Suppressor macrophage treated with lipopolysaccharide for 1 hour (primary cell): Measurements from ENCODE around the gene SPATA17.
"Not testable (repeated sequence)": the region's sequence is repeated elsewhere in the genome, so short reads cannot be mapped to it uniquely, and the experiment has no call there.

ENCODE experiments used
- DNase-seq, 3 donors: peaks; one replicate each; pipeline ENCODE4 v3.0.0-alpha.2; 2020 to 2022

SPATA17 gene, protein sequence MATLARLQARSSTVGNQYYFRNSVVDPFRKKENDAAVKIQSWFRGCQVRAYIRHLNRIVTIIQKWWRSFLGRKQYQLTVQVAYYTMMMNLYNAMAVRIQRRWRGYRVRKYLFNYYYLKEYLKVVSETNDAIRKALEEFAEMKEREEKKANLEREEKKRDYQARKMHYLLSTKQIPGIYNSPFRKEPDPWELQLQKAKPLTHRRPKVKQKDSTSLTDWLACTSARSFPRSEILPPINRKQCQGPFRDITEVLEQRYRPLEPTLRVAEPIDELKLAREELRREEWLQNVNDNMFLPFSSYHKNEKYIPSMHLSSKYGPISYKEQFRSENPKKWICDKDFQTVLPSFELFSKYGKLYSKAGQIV

GRCh38 chr1:217630711-217631591, at the start of gene SPATA17, which contains the start of gene GPATCH2:
Gene SPATA17 (plus strand): TSS chr1:217631344. CDS start chr1:217631379, 35 bp downstream.
Gene GPATCH2 (minus strand): TSS chr1:217631090. CDS start chr1:217630971, 119 bp downstream.
- DNase-seq = peak; percentile 87 to 92 (median 88)

- DNase-seq = not testable (repeated sequence)
Observed at GRCh38 chr1:217584286-217584811, 46.8 kb upstream of the SPATA17 start.

DNA sequence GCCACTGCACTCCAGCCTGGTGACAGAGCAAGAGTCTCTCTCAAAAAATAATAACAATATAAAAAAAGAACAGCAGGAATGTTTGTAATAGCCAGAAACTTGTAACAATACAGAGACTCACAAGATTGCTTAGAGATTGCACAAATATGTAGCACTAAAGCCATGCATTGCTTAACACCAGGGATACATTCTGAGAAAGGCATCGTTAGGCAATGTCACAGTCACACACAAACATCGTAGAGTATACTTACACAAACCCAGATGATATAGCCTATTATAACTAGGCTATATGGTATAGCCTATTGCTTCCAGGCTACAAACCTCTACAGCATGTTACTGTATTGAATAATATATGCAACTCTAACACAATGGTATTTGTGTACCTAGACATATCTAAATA, 45.6 kb upstream of the SPATA17 start:
- no peak for DNase-seq

DNA sequence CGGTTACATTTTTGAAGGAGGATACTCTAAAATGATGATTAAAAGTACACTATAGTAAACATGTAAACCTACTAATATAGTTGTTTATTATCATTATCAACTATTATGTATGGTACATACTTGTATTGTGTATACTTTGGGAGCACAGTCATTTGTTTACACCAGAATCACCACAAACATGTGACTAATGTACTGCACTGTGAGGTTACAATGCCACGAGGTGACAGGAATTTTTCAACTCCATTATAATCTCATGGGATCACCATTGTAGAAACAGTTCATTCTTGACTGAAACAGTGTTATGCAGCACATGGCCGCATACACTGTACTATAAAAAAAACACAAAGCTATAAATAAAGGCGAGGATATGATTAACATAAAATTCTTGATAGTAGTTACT, 44.6 kb upstream of the SPATA17 start:
- no peak for DNase-seq

- no peak for DNase-seq
Observed at GRCh38 chr1:217590598-217590997, 40.5 kb upstream of the SPATA17 start.

GRCh38 chr1:217599154-217599553, 32.0 kb upstream of the SPATA17 start:
- no peak for DNase-seq

DNA sequence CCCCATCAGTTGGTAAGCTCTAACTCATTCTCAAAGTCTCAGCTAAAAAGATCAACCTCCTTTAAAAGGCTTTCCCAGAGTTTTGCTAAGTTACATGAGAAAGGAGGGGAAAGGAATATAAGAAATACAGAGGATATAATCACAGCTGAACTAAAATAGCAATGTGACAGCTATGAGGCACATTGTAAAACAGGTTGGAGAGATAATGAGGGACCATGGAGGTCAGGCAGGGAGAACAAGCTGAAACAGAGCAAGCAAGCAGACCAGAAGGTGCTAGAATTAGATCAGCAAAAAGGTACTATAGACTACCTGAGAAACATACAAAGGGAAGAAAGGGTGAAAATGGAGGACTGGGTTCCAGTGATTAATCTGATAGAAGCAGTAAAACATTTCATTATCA, 28.8 kb upstream of the SPATA17 start:
- no peak for DNase-seq

GRCh38 chr1:217605390-217605789, 25.8 kb upstream of the SPATA17 start:
- no peak for DNase-seq

DNA sequence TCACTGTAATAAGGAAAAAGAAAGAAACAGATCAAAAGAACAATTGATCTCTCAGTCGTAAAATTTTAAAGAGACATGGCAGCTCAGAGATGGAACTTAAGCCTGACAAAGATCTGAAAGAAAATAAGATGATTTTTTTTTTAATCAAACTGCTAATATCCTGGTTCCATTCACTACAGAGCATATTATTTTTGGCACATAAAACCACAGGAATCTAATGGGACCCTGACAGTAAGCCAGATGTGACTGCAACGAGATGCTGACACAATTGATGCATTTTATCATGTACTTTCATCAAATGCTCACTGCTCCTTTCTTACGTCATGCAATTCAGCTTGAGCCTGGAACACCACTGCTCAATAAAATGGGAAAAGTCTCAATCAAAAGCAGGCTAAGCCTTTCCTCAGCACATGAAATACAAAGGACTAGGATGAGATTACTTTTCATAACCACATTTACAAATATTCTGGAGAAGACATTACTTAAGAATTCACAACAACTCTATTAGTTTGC, 16.9 kb upstream of the SPATA17 start:
- no peak for DNase-seq

GRCh38 chr1:217617126-217617525, 14.0 kb upstream of the SPATA17 start:
- DNase-seq = peak in 2 of 3 donors; percentile 7 to 21

DNA sequence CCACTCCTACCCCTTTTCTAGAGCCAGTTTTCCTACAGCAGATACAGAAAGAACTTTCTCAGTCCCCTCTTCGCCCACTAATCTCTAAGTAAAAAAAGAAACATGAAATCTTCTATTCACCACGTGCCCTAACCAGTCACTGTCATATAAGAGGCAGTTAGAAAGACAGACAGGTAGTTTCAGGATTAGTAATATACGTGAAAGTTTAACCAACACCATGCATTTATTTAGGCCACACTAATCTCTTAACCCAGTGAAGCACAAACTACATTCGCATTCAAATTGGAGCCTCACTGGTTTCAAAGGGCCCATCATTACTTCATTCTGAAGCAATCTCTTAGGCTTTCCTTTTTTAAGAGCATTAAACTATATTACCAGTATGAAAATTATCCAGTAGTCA, 10.3 kb upstream of the SPATA17 start:
- no peak for DNase-seq

DNA sequence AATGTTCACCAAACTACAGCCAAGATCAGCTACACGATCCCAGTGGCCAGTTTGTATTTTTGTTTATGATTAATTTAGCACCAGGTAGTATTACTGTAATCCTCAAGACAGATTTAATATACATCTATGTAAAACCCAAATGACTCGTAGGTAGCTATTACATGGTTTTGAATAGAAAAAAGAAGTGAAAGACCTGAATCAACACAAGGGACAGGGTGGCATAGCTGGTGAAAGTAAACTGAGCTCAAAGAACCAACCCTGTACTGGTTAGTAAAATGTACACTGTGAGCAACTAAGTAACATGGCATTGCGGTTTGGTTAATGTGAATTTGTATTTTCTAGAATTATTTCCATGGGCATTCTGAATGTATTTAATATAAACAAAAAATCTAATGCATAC, 9.1 kb upstream of the SPATA17 start:
- DNase-seq = no peak

GRCh38 chr1:217626321-217626720, 4.8 kb upstream of the SPATA17 start:
- DNase-seq = peak in 2 of 3 donors; percentile 31 to 43

GRCh38 chr1:217627431-217627830, 3.7 kb upstream of the SPATA17 start:
- DNase-seq = no peak

DNA sequence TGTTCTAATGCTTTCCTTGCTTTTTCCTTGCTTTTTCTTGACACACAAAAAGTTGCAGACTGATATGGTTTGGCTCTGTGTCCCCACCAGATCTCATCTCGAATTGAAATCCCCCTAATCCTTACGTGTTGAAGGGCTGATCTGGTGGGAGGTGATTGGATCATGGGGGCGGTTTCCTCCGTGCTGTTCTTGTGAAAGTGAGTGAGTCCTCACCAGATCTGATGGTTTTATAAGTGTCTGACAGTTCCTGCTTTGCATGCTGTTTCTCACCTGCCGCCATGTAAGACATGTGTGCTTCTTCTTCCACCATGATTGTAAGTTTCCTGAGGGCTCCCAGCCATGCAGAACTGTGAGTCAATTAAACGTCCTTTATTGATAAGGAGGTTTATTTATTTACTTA, 11.3 kb downstream of the SPATA17 start:
- DNase-seq = no peak

- DNase-seq = no peak
Observed at GRCh38 chr1:217647791-217648190, 16.6 kb downstream of the SPATA17 start.

DNA sequence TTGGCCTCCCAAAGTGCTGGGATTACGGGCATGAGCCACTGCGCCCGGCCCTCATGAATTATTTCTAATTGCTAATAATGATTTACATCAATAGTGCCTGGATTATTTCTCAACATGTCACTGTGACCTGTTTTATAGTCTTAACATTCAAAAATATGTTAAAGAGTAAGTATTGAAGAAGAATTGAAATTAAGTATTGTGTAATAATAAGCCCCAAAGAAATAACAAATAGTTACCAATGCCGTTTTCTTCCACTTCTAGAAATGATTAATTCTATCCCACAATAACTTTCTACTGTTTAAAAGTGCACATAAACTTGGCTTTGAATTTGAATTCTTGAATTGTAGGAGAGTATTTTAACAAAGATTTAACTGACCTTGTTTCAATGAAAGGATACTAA, 19.5 kb downstream of the SPATA17 start:
- no peak for DNase-seq

DNA sequence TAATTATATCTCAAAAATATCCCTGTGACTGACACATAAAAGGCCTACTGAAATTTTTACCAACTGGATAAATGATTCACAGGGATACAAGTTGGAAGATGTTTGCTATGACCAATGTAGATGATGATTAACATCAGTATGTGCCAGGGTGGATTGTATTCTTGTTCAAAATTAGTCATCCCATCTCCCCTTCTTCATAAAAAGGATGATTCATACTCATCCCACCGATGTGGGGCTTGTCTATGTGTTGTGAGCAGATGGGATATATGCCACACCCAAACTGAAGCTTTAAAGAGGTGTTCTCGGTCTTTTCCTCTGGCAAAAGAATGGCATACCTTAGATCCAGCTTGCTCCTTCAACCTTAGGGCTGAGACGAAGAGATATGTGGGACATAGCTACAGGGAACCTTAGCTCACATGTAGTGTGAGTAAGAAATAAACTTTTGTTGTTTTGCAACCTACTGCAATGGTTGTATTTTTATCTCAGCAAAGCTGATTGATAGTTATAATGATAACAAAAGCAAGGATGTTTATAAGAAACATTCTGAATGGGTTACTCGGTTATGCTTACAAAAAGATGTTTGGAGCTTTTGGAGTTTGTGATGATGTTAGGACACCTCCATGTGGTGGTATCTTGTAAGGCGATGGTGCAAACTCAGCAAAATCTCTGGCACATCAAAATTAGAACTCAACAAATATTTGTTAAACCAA, 29.4 kb downstream of the SPATA17 start:
- DNase-seq = peak in 2 of 3 donors; percentile 24 to 43

GRCh38 chr1:217661407-217661806, 30.3 kb downstream of the SPATA17 start:
- no peak for DNase-seq

DNA sequence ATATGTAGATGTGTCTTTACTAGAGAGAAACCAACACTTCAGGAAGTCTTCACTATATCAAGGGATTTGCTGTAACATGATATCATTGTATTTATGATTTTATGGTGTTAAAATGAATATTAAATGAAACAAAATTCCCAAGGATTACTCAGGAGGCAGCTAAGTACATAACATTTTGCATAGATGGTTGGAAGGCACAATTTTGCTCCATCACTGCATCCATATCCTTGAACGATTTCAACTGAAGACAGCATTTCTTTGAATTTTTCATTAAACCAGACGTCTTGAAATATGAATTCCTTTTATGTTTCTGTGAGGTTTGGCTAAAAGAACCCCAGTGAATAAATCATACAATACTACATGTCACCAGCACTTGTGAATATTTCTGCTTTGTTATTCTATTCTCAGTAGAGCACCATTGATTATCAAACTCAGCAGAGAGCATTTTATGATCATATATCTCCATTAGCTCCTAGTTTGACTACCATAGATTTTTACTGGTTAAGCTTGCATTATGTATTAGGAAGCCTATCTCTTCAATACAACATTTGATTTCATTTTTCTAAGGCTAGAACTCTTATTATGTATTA, 37.3 kb downstream of the SPATA17 start:
- no peak for DNase-seq

- DNase-seq = peak; percentile 33 to 64 (median 61)
Observed at GRCh38 chr1:217673387-217673786, 42.2 kb downstream of the SPATA17 start.
